DOHH2 (cell line): ENCODE data around the gene CPM.

Source experiments
- H3F3A ChIP-seq: fragments of 200-600 bp; sonication (generic), shearing (Covaris generic); 2 replicates; pipeline ENCODE4 v1.6.0; 2016; ENCODE audit warnings: antibody characterized with exemption, mild to moderate bottlenecking; ENCODE audit not compliant: control insufficient read depth, insufficient read depth
- H3K27ac ChIP-seq: fragments of 200-600 bp; sonication (generic); 2 replicates; pipeline ENCODE4 v1.5.1; 2014; ENCODE audit warnings: low read depth, mild to moderate bottlenecking, low read length, moderate library complexity
- H3K27me3 ChIP-seq: fragments of 200-600 bp; sonication (generic); 2 replicates; pipeline ENCODE4 v1.6.1; 2014; ENCODE audit warnings: mild to moderate bottlenecking, low read length, mixed read lengths; ENCODE audit not compliant: control insufficient read depth
- H3K36me3 ChIP-seq: fragments of 200-600 bp; sonication (generic); 2 replicates; pipeline ENCODE4 v1.6.1; 2014; ENCODE audit warnings: mild to moderate bottlenecking, low read length, moderate library complexity, mixed read lengths; ENCODE audit not compliant: control insufficient read depth
- H3K4me1 ChIP-seq: fragments of 200-600 bp; sonication (generic); 2 replicates; pipeline ENCODE4 v1.6.1; 2014; ENCODE audit warnings: mild to moderate bottlenecking, low read length, mixed read lengths; ENCODE audit not compliant: control insufficient read depth
- H3K4me2 ChIP-seq: fragments of 200-600 bp; sonication (generic); 2 replicates; pipeline ENCODE4 v1.6.0; 2014; ENCODE audit warnings: mild to moderate bottlenecking, low read length, moderate library complexity
- H3K4me3 ChIP-seq: fragments of 200-600 bp; sonication (generic); 2 replicates; pipeline ENCODE4 v1.5.1; 2014; ENCODE audit warnings: mild to moderate bottlenecking, low read length, mixed read lengths
- H3K79me2 ChIP-seq: fragments of 200-600 bp; sonication (generic); 2 replicates; pipeline ENCODE4 v1.6.1; 2014; ENCODE audit warnings: mild to moderate bottlenecking, low read length, mixed read lengths; ENCODE audit not compliant: control insufficient read depth
- H3K9me2 ChIP-seq: fragments of 200-600 bp; sonication (generic); replicated peaks from 2 replicates; pipeline ENCODE4 v1.6.1; 2014; ENCODE audit warnings: mild to moderate bottlenecking, low read length, mixed read lengths; ENCODE audit not compliant: control insufficient read depth
- H3K9me3 ChIP-seq: fragments of 200-600 bp; sonication (generic); 2 replicates; pipeline ENCODE4 v1.6.1; 2014; ENCODE audit warnings: antibody characterized with exemption, low read length, mixed read lengths; ENCODE audit not compliant: control insufficient read depth, insufficient read depth
- H4K20me1 ChIP-seq: fragments of 200-600 bp; sonication (generic); 2 replicates; pipeline ENCODE4 v1.6.0; 2014; ENCODE audit warnings: low read depth, mild to moderate bottlenecking, antibody characterized with exemption, low read length, moderate library complexity; ENCODE audit not compliant: control insufficient read depth, insufficient read depth
- EZH2phosphoT487 ChIP-seq: fragments of 200-600 bp; sonication (generic); IDR thresholded peaks from 2 replicates; pipeline ENCODE4 v1.6.1; 2017; ENCODE audit warnings: borderline replicate concordance, mild to moderate bottlenecking, antibody characterized with exemption, low read length, moderate library complexity, mixed read lengths
- TF ChIP-seq, protein P1 (sequence below): fragments of 200-600 bp; sonication (generic); IDR thresholded peaks from one replicate; pipeline ENCODE4 v1.5.1; 2014; ENCODE audit warnings: antibody characterized with exemption, mild to moderate bottlenecking, low read depth, low read length; ENCODE audit not compliant: poor library complexity, severe bottlenecking

CPM gene

DNA sequence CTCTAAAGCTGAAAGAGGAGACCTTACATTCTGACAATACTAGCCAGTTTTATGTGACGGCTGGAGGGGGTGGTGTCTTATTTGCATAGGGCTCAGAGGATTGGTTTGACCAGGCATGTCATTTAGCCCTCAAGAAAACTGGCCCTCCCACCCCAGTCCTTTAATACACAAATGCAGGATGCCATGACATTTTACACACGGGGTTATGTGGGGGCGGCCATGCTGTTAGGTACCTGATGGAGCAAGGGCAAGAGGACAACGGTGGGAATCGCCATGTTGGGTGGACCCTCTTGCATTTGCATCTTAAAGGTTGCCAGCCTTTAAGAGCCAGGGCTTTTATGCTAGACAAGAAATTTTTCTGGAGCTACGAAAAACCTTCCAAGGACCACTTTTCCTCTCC, 101.7 kb downstream of the CPM start:
- H3F3A ChIP-seq: peaks cover 64% of the 10 kb centered on the region
- H3K4me1 ChIP-seq: peaks cover 9% of the 10 kb centered on the region
- peaks cover 95% of the 10 kb centered on the region for H3K36me3 ChIP-seq
- no peaks in the 10 kb centered on the region for H3K27me3 ChIP-seq
- no peaks in the 10 kb centered on the region for H3K9me3 ChIP-seq
- no peak overlapping the region for H3K27ac ChIP-seq
- H3K4me3 ChIP-seq: no peak overlapping the region
- H3K9me2 ChIP-seq: no peaks in the 10 kb centered on the region
- no peak overlapping the region for H3K4me2 ChIP-seq
- TF ChIP-seq, protein P1, sequence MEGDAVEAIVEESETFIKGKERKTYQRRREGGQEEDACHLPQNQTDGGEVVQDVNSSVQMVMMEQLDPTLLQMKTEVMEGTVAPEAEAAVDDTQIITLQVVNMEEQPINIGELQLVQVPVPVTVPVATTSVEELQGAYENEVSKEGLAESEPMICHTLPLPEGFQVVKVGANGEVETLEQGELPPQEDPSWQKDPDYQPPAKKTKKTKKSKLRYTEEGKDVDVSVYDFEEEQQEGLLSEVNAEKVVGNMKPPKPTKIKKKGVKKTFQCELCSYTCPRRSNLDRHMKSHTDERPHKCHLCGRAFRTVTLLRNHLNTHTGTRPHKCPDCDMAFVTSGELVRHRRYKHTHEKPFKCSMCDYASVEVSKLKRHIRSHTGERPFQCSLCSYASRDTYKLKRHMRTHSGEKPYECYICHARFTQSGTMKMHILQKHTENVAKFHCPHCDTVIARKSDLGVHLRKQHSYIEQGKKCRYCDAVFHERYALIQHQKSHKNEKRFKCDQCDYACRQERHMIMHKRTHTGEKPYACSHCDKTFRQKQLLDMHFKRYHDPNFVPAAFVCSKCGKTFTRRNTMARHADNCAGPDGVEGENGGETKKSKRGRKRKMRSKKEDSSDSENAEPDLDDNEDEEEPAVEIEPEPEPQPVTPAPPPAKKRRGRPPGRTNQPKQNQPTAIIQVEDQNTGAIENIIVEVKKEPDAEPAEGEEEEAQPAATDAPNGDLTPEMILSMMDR: no peak
- TF ChIP-seq EZH2phosphoT487: no peak
- H3K79me2 ChIP-seq: peaks cover 52% of the 10 kb centered on the region
- H4K20me1 ChIP-seq: peaks cover 12% of the 10 kb centered on the region

DNA sequence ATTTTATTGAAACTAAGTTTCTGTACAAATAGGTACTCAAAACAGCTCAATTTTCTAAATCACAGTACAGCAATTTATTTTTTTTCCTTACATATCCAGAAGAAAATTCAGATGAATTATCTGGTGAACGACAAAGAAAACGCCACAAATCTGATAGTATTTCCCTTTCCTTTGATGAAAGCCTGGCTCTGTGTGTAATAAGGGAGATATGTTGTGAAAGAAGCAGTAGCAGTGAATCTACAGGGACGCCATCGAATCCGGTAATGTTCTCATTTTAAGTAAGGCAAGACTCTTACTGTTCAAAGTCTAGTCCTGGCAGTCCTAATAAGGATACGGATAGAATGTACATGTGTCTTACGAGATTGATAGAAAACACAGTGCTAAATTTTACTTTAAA, 104.3 kb downstream of the CPM start:
- Histone ChIP-seq H3K4me3 (no peak overlapping the region), H3K27ac (no peak overlapping the region), H3F3A (peaks cover 67% of the 10 kb centered on the region), H3K36me3 (peaks cover 95% of the 10 kb centered on the region), H3K4me1 (peaks cover 9% of the 10 kb centered on the region), H3K9me2 (no peaks in the 10 kb centered on the region), H3K27me3 (no peaks in the 10 kb centered on the region), H4K20me1 (peaks cover 12% of the 10 kb centered on the region), H3K9me3 (no peaks in the 10 kb centered on the region), H3K4me2 (no peak overlapping the region), H3K79me2 (peaks cover 48% of the 10 kb centered on the region)
- no peak for TF ChIP-seq EZH2phosphoT487
- TF ChIP-seq, protein P1: no peak

DNA sequence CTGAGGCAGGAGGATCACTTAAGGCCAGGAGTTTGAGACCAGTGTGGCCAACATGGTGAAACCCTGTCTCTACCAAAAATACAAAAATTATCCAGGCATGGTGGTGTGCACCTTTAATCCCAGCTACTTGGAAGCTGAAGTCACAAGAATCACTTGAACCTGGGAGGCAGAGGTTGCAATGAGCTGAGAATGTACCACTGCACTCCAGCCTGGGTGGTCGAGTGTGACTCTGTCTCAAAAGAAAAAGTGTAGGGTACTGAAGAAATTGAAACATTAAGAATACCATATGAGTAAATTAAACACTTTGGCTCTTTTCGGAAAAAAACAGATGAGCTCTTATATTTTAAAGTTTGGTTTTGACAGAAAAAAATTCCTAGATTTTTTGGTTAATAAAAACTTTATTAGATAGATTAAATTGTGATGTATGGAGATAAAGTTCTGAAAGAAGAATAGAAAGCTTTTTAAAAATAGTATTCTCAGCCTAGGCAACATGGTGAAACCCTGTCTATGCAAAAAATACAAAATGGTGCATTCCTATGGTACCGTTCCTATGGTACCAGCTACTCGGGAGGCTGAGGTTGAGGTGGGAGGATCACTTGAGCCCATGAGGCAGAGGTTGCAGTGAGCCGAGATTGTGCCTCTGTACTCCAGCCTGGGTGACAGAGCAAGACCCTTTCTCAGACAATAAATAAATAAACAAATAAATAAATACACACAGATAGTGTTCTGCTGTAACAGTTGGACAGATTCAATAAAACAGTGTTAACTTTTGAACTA, 104.9 kb downstream of the CPM start:
- no peaks in the 10 kb centered on the region for H3K9me3 ChIP-seq
- peaks cover 97% of the 10 kb centered on the region for H3K36me3 ChIP-seq
- no peak overlapping the region for H3K4me3 ChIP-seq
- TF ChIP-seq, protein P1: no peak
- no peak for TF ChIP-seq EZH2phosphoT487
- H3F3A ChIP-seq: peaks cover 69% of the 10 kb centered on the region
- H3K4me1 ChIP-seq: peaks cover 9% of the 10 kb centered on the region
- H3K27ac ChIP-seq: no peak overlapping the region
- H4K20me1 ChIP-seq: peaks cover 12% of the 10 kb centered on the region
- H3K27me3 ChIP-seq: no peaks in the 10 kb centered on the region
- no peaks in the 10 kb centered on the region for H3K9me2 ChIP-seq
- peaks cover 50% of the 10 kb centered on the region for H3K79me2 ChIP-seq
- no peak overlapping the region for H3K4me2 ChIP-seq
